Activated CD4-positive, alpha-beta T cell treated with anti-CD3 and anti-CD28 coated beads, Interleukin-2, amount 10 ng/mL, durations not matched to agents 24 days and 14 days (primary cell): ENCODE results near the gene DESI1. TPM values are rescaled to one million over a fixed set of nuclear protein-coding genes. Genes with fewer than 3 reads are reported as not detected.
"Not testable (repeated sequence)": the region's sequence is repeated elsewhere in the genome, so short reads cannot be mapped to it uniquely, and the experiment has no call there.

Experiments
- DNase-seq: peaks from one replicate; pipeline ENCODE4 v3.0.0; 2022
- H3K27ac Mint-ChIP-seq: one replicate; pipeline ENCODE4 v1.8.0; 2022; ENCODE audit warnings: mild to moderate bottlenecking, mixed read lengths
- H3K27me3 Mint-ChIP-seq: one replicate; pipeline ENCODE4 v1.8.0; 2022; ENCODE audit warnings: mixed read lengths
- H3K36me3 Mint-ChIP-seq: one replicate; pipeline ENCODE4 v1.8.0; 2022; ENCODE audit warnings: low read depth, mild to moderate bottlenecking, mixed read lengths
- H3K4me1 Mint-ChIP-seq: one replicate; pipeline ENCODE4 v1.8.0; 2021; ENCODE audit warnings: mixed read lengths
- H3K4me3 Mint-ChIP-seq: one replicate; pipeline ENCODE4 v1.8.0; 2022; ENCODE audit warnings: mild to moderate bottlenecking, moderate library complexity, mixed read lengths
- H3K9me3 Mint-ChIP-seq: one replicate; pipeline ENCODE4 v1.8.0; 2021; ENCODE audit warnings: mixed read lengths
- intact Hi-C: fragments of 100-400 bp; cut with micrococcal nuclease; formaldehyde crosslinking; loops from one replicate; pipeline ENCODE4 v1.15.1; 2023
- total RNA-seq: library from RNA; stranded (reverse); gene quantifications from 2 replicates; pipeline ENCODE4 v1.2.3, GENCODE V29; 2022

The DESI1 gene
- total RNA-seq = 82.2 and 84.9 TPM in 2 replicates

GRCh38 chr22:41620589-41621098 is at the start of gene DESI1:
Gene DESI1, minus strand, starts transcription at chr22:41621043. Its CDS starts 204 bp downstream, at chr22:41620839.
- DNase-seq = no peak
- intact Hi-C loops = loop anchor here (1.0 to 5.0 kb wide), 8 partner anchors 16 to 334 kb away; partner anchors contain the start of genes POLR3H and RANGAP1
- Mint-ChIP-seq H3K27ac (peak within 1 kb of the TSS; percentile 99), H3K36me3 (peaks cover 46% of the 10 kb centered on the region), H3K9me3 (no peaks in the 10 kb centered on the region), H3K27me3 (no peaks in the 10 kb centered on the region), H3K4me1 (peaks cover 35% of the 10 kb centered on the region), H3K4me3 (peak within 1 kb of the TSS; percentile 99)

DNA sequence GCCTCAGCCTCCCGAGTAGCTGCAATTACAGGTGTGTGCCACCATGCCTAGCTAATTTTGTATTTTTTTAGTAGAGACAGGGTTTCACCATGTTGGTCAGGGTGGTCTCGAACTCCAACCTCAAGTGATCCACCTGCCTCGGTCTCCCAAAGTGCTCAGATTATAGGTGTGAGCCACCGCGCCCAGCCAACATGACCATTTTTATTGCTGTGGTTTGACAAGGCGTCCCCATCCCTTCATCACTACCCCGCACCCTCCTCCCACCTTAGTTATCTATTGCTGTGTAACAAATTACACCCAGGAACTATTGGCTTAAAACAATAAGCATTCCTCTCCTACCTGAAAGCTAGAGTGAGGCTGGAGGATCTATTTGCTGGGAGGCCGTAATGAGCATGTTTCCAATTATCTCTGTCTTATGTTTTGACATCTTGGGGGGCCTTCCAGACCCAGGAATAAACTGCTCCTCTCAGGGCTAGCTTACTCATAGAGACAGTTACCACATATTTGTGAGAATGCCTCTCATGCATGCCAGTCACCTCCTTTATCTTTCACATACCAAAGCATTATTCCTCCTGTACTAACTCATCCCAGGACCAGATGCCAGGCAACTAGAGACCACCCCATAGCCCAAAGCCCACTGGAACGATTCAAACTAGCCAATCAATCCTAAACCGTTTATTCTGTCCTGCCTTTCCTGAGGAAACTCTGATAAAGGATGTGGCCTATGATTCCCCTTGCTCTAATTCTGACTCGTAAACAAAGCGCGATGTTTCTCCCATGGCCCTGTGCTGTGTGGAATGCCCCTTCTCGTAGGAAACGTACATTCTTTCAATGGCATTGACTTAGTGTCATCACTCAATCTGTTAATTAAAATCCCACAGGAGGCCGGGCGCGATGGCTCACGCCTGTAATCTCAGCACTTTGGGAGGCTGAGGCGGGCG is 48.4 kb upstream of the DESI1 start:
- Mint-ChIP-seq H3K36me3 (peaks cover 34% of the 10 kb centered on the region), H3K4me1 (peaks cover 12% of the 10 kb centered on the region), H3K27ac (no peak overlapping the region), H3K4me3 (no peak overlapping the region), H3K9me3 (no peaks in the 10 kb centered on the region), H3K27me3 (no peaks in the 10 kb centered on the region)
- intact Hi-C loops = loop anchor here (5.0 kb wide), 1 partner anchor 222 kb away; the partner anchor contains the start of gene TOB2
- DNase-seq = no peak

GRCh38 chr22:41664951-41665350 is 44.1 kb upstream of the DESI1 start:
- no peaks in the 10 kb centered on the region for H3K9me3 Mint-ChIP-seq
- H3K36me3 Mint-ChIP-seq = peaks cover 40% of the 10 kb centered on the region
- H3K27ac Mint-ChIP-seq = peak overlapping the region; percentile 22
- H3K4me3 Mint-ChIP-seq = no peak overlapping the region
- H3K4me1 Mint-ChIP-seq = peaks cover 9% of the 10 kb centered on the region
- DNase-seq = no peak
- intact Hi-C loops = loop anchor here (5.0 kb wide), 1 partner anchor 218 kb away; the partner anchor contains the start of gene TOB2
- H3K27me3 Mint-ChIP-seq = no peaks in the 10 kb centered on the region

- peaks cover 40% of the 10 kb centered on the region for H3K36me3 Mint-ChIP-seq
These were observed 43.6 kb upstream of the DESI1 start for GRCh38 chr22:41664490-41664889.

DNA sequence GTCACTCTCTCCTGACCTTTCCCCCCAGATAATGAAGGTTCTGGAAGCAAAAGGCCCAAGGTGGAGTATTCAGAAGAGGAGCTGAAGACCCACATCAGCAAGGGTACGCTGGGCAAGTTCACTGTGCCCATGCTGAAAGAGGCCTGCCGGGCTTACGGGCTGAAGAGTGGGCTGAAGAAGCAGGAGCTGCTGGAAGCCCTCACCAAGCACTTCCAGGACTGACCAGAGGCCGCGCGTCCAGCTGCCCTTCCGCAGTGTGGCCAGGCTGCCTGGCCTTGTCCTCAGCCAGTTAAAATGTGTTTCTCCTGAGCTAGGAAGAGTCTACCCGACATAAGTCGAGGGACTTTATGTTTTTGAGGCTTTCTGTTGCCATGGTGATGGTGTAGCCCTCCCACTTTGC is 42.8 kb upstream of the DESI1 start:
- H3K4me3 Mint-ChIP-seq, H3K27ac Mint-ChIP-seq, H3K4me1 Mint-ChIP-seq, H3K9me3 Mint-ChIP-seq, H3K27me3 Mint-ChIP-seq, DNase-seq, intact Hi-C loops: not testable (repeated sequence)
- H3K36me3 Mint-ChIP-seq = peaks cover 38% of the 10 kb centered on the region

More at GRCh38 chr22:41664490-41664889, 43.6 kb upstream of the DESI1 start:
- no peak for DNase-seq
- no peaks in the 10 kb centered on the region for H3K27me3 Mint-ChIP-seq
- intact Hi-C loops = no loop called here
- no peak overlapping the region for H3K27ac Mint-ChIP-seq
- H3K4me1 Mint-ChIP-seq = peaks cover 8% of the 10 kb centered on the region
- no peak overlapping the region for H3K4me3 Mint-ChIP-seq
- no peaks in the 10 kb centered on the region for H3K9me3 Mint-ChIP-seq

DNA sequence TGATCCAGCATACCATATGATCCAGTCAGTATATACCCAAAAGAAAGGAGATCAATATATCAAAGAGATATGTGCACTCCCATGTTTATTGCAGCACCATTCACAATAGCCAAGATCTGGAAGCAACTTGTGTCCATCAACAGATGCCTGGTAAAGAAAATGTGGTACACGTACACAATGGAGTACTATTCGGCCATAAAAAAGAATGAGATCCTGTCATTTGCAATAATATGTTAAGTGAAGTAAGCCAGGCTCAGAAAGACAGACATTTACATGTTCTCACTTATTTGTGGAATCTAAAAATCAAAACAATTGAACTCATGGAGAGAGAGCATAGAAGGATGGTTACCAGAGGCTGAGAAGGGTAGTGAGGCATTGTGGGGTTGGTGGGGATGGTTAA is 40.9 kb upstream of the DESI1 start:
- Mint-ChIP-seq H3K36me3 (peaks cover 53% of the 10 kb centered on the region), H3K4me1 (peaks cover 1% of the 10 kb centered on the region)

DNA sequence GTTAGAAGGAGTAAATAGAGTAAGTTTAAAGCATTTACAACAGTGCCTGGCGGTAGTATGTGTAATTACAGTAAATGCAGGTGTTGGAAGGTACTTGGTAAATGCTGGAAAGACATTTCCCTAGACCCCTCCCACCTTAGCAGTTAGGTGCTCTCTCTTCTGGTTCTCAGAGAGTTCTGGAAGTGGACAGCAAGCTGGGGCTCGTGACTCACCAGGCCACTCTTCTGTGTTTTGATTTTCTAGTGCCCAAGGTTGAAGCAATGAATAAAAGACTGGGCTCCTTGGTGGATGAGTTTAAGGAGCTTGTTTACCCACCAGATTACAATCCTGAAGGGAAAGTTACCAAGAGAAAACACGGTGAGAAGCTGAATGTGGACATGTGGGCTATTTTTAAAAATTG is 40.2 kb upstream of the DESI1 start:
- Mint-ChIP-seq H3K36me3 (peaks cover 55% of the 10 kb centered on the region), H3K27me3 (no peaks in the 10 kb centered on the region), H3K9me3 (no peaks in the 10 kb centered on the region), H3K27ac (no peak overlapping the region), H3K4me3 (no peak overlapping the region), H3K4me1 (no peaks in the 10 kb centered on the region)
- no peak for DNase-seq
- intact Hi-C loops = no loop called here

More for the DNA sequence above, 40.9 kb upstream of the DESI1 start:
- intact Hi-C loops = no loop called here
- Mint-ChIP-seq H3K27ac (no peak overlapping the region), H3K4me3 (no peak overlapping the region), H3K9me3 (no peaks in the 10 kb centered on the region), H3K27me3 (no peaks in the 10 kb centered on the region)
- no peak for DNase-seq

GRCh38 chr22:41660416-41660815 is 39.6 kb upstream of the DESI1 start:
- intact Hi-C loops = no loop called here
- Mint-ChIP-seq H3K27ac (no peak overlapping the region), H3K4me1 (no peaks in the 10 kb centered on the region), H3K36me3 (peaks cover 56% of the 10 kb centered on the region), H3K4me3 (no peak overlapping the region), H3K27me3 (no peaks in the 10 kb centered on the region), H3K9me3 (no peaks in the 10 kb centered on the region)
- no peak for DNase-seq

DNA sequence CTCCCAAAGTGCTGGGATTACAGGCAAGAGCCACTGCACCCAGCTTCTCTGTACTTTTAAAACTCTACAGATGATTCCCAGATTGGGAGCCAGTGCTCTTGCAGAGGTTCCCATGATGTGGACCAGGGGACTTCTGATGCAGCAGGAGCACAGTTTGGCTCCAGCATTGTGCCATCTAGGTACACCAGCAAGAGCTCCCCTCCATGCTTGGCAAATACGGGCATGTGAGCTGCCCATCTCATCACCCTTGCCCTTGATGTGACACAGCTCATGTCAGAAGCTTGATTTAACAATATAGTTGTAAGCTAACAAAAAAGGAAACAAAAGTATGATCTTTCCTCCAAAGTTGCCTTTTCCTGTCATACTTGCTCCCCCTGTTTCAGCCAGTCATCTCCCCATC is 39.1 kb upstream of the DESI1 start:
- Mint-ChIP-seq H3K27me3 (no peaks in the 10 kb centered on the region), H3K4me3 (no peak overlapping the region), H3K36me3 (peaks cover 57% of the 10 kb centered on the region), H3K27ac (no peak overlapping the region), H3K4me1 (no peaks in the 10 kb centered on the region), H3K9me3 (no peaks in the 10 kb centered on the region)
- DNase-seq = no peak
- intact Hi-C loops = no loop called here

- peaks cover 62% of the 10 kb centered on the region for H3K36me3 Mint-ChIP-seq
These were observed 38.0 kb upstream of the DESI1 start for GRCh38 chr22:41658869-41659268.

DNA sequence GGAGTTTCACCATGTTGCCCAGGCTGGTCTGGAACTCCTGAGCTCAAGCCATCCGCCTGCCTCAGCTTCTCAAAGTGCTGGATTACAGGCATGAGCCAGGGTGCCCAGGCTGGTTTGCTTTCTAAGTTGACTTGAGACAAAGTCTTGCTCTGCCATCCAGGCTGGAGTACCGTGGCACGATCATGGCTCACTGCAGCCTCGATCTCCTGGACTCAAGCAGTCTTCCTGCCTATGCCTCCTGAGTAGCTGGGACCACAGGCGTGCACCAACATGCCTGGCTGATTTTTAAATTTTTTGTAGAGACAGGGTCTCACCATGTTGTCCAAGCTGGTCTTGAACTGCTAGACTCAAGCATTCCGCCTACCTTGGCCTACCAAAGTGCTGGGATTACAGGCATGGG is 36.9 kb upstream of the DESI1 start:
- Mint-ChIP-seq H3K4me3 (no peak overlapping the region), H3K4me1 (peaks cover 4% of the 10 kb centered on the region), H3K27ac (no peak overlapping the region), H3K36me3 (peaks cover 65% of the 10 kb centered on the region), H3K27me3 (no peaks in the 10 kb centered on the region), H3K9me3 (no peaks in the 10 kb centered on the region)
- DNase-seq = no peak
- intact Hi-C loops = no loop called here

More at GRCh38 chr22:41658869-41659268, 38.0 kb upstream of the DESI1 start:
- intact Hi-C loops = no loop called here
- Mint-ChIP-seq H3K27me3 (no peaks in the 10 kb centered on the region), H3K4me1 (peaks cover 4% of the 10 kb centered on the region), H3K27ac (no peak overlapping the region), H3K9me3 (no peaks in the 10 kb centered on the region), H3K4me3 (no peak overlapping the region)
- DNase-seq = no peak

GRCh38 chr22:41656556-41656955 is 35.7 kb upstream of the DESI1 start:
- H3K36me3 Mint-ChIP-seq = peaks cover 70% of the 10 kb centered on the region
- no peaks in the 10 kb centered on the region for H3K27me3 Mint-ChIP-seq
- no peak overlapping the region for H3K4me3 Mint-ChIP-seq
- no peak for DNase-seq
- H3K4me1 Mint-ChIP-seq = peaks cover 4% of the 10 kb centered on the region
- no peak overlapping the region for H3K27ac Mint-ChIP-seq
- H3K9me3 Mint-ChIP-seq = no peaks in the 10 kb centered on the region
- intact Hi-C loops = no loop called here

DNA sequence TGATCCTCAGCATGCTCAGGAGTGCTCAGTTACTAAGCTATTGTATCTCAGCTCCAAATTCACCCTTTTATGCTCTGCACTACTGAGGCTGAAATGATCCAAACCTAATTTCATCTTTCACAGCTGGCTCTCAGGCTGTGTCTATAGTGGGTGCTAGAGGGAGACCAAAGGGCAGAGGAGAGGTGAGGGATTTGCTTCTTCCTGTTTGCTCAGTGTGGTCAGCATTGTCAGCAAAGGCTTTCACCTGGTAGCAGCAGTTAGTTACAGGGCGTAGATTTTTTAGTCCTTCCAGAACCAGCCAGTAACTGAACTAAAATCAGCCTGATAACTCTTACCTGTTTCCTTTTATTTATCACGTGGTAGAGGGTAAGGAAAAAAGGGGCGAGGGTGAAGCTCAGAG is 33.5 kb upstream of the DESI1 start:
- no peak overlapping the region for H3K27ac Mint-ChIP-seq
- H3K36me3 Mint-ChIP-seq = peaks cover 68% of the 10 kb centered on the region
- H3K9me3 Mint-ChIP-seq = no peaks in the 10 kb centered on the region
- no peak overlapping the region for H3K4me3 Mint-ChIP-seq
- DNase-seq = no peak
- intact Hi-C loops = no loop called here
- no peaks in the 10 kb centered on the region for H3K27me3 Mint-ChIP-seq
- peaks cover 4% of the 10 kb centered on the region for H3K4me1 Mint-ChIP-seq

DNA sequence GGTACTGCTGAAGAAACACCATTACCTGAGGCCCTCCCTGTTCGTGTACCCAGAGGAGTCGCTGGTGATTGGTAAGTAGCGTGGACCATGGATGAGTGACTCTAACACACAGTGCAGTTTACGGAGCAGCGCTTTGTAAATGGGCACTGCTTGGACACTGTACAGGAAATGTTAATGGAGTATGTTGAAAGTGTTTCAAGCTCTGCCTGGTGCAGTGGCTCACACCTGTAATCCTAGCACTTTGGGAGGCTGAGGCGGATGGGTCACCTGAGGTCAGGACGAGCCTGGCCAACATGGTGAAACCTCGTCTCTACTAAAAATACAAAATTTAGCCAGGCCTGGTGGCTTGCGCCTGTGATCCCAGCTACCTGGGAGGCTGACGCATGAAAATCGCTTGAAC is 30.0 kb upstream of the DESI1 start:
- no peaks in the 10 kb centered on the region for H3K27me3 Mint-ChIP-seq
- peaks cover 9% of the 10 kb centered on the region for H3K4me1 Mint-ChIP-seq
- H3K4me3 Mint-ChIP-seq = no peak overlapping the region
- H3K36me3 Mint-ChIP-seq = peaks cover 65% of the 10 kb centered on the region
- DNase-seq = no peak
- no peak overlapping the region for H3K27ac Mint-ChIP-seq
- intact Hi-C loops = no loop called here
- H3K9me3 Mint-ChIP-seq = no peaks in the 10 kb centered on the region
